Thoracic aorta (tissue), 2 donors: Measurements from ENCODE around the gene SIRT5. TPM values are rescaled to one million over a fixed set of nuclear protein-coding genes. Genes with fewer than 3 reads are reported as not detected.

ENCODE experiments used
- ATAC-seq: fragments of 150-250 bp; one replicate; pipeline ENCODE4 v1.8.0; 2017; ENCODE audit warnings: low read depth; ENCODE audit not compliant: insufficient number of reproducible peaks, low FRiP score
- DNase-seq: peaks from one replicate; pipeline ENCODE4 v3.0.0-alpha.2; 2020; ENCODE audit warnings: low spot score
- H3K27ac ChIP-seq, 2 donors: fragments of 200-600 bp; sonication (generic); 1 replicate in 1 of 2; 2 replicates in 1 of 2; pipeline ENCODE4 v1.5.1; 2016; ENCODE audit warnings: mild to moderate bottlenecking in 2 of 2, moderate library complexity in 2 of 2
- H3K27me3 ChIP-seq: fragments of 200-600 bp; sonication (generic); replicated peaks from 2 replicates; pipeline ENCODE4 v1.6.0; 2016; ENCODE audit warnings: mild to moderate bottlenecking; ENCODE audit not compliant: insufficient read depth
- H3K36me3 ChIP-seq: fragments of 200-600 bp; sonication (generic); one replicate; pipeline ENCODE4 v1.5.1; 2016
- H3K4me1 ChIP-seq, 2 donors: fragments of 200-600 bp; sonication (generic); 1 replicate in 1 of 2; 2 replicates in 1 of 2; pipeline versions ENCODE4 v1.5.1 to v1.6.0; 2016; ENCODE audit warnings: low read depth in 2 of 2, mild to moderate bottlenecking in 1 of 2; ENCODE audit not compliant: control insufficient read depth in 1 of 2
- H3K4me3 ChIP-seq: fragments of 200-600 bp; sonication (generic); 2 replicates; pipeline ENCODE4 v1.5.1; 2016; ENCODE audit warnings: mild to moderate bottlenecking
- H3K9me3 ChIP-seq: fragments of 200-600 bp; sonication (generic); 2 replicates; pipeline ENCODE4 v1.5.1; 2016
- CTCF ChIP-seq: fragments of 200-600 bp; sonication (generic); IDR thresholded peaks from one replicate; pipeline ENCODE4 v1.5.1; 2019; ENCODE audit warnings: antibody characterized with exemption
- total RNA-seq, 2 donors: library from RNA; depleted of rRNA; stranded (reverse); fragments of >200 nt; gene quantifications; one replicate each; pipeline versions ENCODE4 v1.1.0 to v1.2.3, GENCODE V29; 2016

The SIRT5 gene
- total RNA-seq, 2 donors from 2014 or later = 5.7 to 10.0 TPM

- H3K4me1 ChIP-seq = no peaks in the 10 kb centered on the region
- H3K9me3 ChIP-seq = no peaks in the 10 kb centered on the region
- TF ChIP-seq CTCF = no peak
- H3K27me3 ChIP-seq = no peaks in the 10 kb centered on the region
- ATAC-seq (no peak), DNase-seq (no peak)
- no peak overlapping the region for H3K27ac ChIP-seq
- peaks cover 5% of the 10 kb centered on the region for H3K36me3 ChIP-seq
- H3K4me3 ChIP-seq = no peak overlapping the region
Observed at GRCh38 chr6:13604135-13604534, 29.7 kb downstream of the SIRT5 start.

DNA sequence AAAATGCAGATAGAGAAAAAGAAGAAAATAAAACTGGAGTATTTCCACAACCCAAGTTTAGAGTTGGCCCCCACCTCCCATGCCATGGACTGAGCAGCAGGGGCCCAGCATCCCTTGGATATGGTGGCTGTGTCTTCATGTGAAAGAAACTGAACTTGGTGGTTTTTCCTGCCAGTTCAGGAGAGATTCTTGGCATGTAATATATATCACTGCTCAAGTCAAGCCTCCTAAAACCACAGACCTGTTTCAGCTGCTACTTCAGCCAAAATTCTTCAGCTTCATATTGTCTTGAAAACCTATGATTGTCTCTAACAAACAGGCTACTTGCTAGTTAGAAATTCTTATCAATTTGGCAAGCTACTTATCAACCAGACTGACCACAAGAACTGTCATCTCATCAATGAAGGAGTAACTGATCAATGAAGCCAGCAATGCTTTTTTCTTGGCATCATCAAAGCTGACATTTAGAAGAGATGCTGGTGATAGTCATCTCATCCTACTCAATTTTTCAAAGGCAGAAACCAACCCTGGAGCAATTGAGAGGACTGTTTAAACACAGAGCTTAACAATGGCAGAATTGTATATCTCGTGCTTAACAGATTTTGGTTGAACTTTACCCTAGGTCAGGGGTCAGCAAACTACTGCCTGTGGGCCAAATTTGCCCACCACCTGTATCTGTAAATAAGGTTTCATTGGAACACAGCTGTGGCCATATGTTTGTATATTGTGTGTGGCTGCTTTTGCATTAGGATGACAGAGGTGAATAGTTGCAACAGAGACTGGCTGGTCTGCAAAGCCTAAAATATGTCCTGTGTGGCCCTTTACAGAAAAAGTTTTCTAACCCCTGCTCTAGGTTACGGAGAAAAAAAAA lies 30.4 kb downstream of the SIRT5 start:
- peaks cover 5% of the 10 kb centered on the region for H3K36me3 ChIP-seq
- H3K4me1 ChIP-seq = no peaks in the 10 kb centered on the region
- ATAC-seq (no peak), DNase-seq (no peak)
- H3K27ac ChIP-seq = no peak overlapping the region
- TF ChIP-seq CTCF = no peak
- no peaks in the 10 kb centered on the region for H3K9me3 ChIP-seq
- H3K4me3 ChIP-seq = no peak overlapping the region
- no peaks in the 10 kb centered on the region for H3K27me3 ChIP-seq

DNA sequence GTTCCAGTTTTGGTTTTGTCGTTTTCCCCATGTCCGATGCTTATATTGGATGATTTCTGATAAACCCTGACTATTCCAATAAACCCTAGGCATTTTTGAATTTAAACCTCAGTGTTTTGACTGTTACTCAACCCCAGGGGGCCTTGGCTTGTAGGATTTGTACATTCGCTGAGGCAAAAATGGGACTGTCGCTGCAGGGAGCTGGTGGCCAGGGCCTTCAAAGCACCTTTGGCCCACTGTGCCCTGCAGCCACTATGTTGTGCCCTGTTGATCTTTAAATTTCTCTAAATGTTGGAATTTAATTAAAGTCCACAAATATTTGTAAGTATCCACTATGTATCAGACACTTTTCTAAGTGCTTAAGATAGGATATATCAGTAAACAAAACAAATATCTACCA lies 31.2 kb downstream of the SIRT5 start:
- no peak for TF ChIP-seq CTCF
- no peaks in the 10 kb centered on the region for H3K9me3 ChIP-seq
- no peaks in the 10 kb centered on the region for H3K27me3 ChIP-seq
- DNase-seq = no peak
- H3K4me3 ChIP-seq = no peak overlapping the region
- H3K36me3 ChIP-seq = peaks cover 3% of the 10 kb centered on the region
- H3K4me1 ChIP-seq = no peaks in the 10 kb centered on the region
- ATAC-seq = no peak
- no peak overlapping the region for H3K27ac ChIP-seq

DNA sequence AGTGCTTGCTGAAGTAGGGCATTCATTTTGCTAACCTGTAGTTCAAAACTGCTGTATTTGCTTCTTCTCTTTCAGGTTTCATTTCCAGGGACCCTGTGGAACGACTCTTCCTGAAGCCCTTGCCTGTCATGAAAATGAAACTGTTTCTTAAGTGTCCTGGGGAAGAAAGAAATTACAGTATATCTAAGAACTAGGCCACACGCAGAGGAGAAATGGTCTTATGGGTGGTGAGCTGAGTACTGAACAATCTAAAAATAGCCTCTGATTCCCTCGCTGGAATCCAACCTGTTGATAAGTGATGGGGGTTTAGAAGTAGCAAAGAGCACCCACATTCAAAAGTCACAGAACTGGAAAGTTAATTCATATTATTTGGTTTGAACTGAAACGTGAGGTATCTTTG lies 37.3 kb downstream of the SIRT5 start:
- no peak for TF ChIP-seq CTCF
- peaks cover 12 to 16% of the 10 kb centered on the region in 2 donors for H3K4me1 ChIP-seq
- ATAC-seq = no peak
- no peak overlapping the region for H3K27ac ChIP-seq
- DNase-seq = no peak
- no peaks in the 10 kb centered on the region for H3K9me3 ChIP-seq
- no peak overlapping the region for H3K4me3 ChIP-seq
- no peaks in the 10 kb centered on the region for H3K36me3 ChIP-seq
- no peaks in the 10 kb centered on the region for H3K27me3 ChIP-seq

DNA sequence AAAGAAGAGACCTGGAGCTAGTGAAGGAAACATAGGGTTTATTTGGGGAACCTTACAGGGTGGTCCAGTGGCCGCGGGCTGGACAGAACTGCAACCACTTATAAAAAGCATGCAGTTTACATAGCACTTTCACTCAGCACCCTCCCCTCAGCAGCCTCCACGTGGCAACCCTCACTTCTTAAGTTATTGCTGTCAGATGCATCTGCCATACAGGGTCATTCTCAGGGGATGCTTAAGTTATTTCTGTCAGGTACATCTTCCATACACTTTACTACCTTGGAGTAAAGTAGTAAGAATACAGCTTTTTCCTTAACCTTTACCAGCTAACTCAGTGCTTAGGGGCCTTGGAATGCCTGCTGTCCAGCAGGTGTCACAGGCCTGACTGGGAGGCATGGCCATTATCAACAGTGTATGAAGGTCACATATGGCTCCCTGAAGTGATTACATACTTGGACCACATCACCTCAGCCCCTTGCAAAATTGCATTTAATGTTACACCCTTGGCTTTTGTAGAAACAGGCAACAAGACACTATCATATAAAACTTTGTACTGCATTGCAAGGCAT lies 38.7 kb downstream of the SIRT5 start:
- Histone ChIP-seq H3K36me3 (peaks cover 4% of the 10 kb centered on the region), H3K27ac (no peak overlapping the region), H3K4me3 (no peak overlapping the region), H3K4me1 (peaks cover 19 to 27% of the 10 kb centered on the region in 2 donors), H3K27me3 (no peaks in the 10 kb centered on the region), H3K9me3 (no peaks in the 10 kb centered on the region)
- DNase-seq = no peak
- no peak for ATAC-seq
- no peak for TF ChIP-seq CTCF
